Suprapubic skin (tissue), 4 donors: ENCODE data around the gene HOXC13.

Experiments
- EP300 ChIP-seq: sonication (generic); formaldehyde crosslinking; IDR thresholded peaks from one replicate; pipeline ENCODE4 v1.6.1; 2017; ENCODE audit warnings: antibody characterized with exemption
- POLR2A ChIP-seq, 2 donors: fragments of 450-650 bp; IDR thresholded peaks; one replicate each; pipeline ENCODE4 v1.6.1; 2017; ENCODE audit warnings: antibody characterized with exemption in 2 of 2, mild to moderate bottlenecking in 2 of 2, moderate library complexity in 2 of 2
- POLR2AphosphoS5 ChIP-seq, 3 donors: sonication (generic); formaldehyde crosslinking; IDR thresholded peaks; one replicate each; pipeline ENCODE4 v1.6.1; 2017; ENCODE audit warnings: antibody characterized with exemption in 3 of 3
- TF ChIP-seq, protein P1 (sequence below), 2 donors: fragments of 200-600 bp in 1 of 2; fragments of 450-650 bp in 1 of 2; sonication (generic) in 1 of 2; IDR thresholded peaks; one replicate each; pipeline ENCODE4 v1.5.1; 2016 to 2019; ENCODE audit warnings: antibody characterized with exemption in 2 of 2, mild to moderate bottlenecking in 1 of 2, moderate library complexity in 1 of 2

DNA sequence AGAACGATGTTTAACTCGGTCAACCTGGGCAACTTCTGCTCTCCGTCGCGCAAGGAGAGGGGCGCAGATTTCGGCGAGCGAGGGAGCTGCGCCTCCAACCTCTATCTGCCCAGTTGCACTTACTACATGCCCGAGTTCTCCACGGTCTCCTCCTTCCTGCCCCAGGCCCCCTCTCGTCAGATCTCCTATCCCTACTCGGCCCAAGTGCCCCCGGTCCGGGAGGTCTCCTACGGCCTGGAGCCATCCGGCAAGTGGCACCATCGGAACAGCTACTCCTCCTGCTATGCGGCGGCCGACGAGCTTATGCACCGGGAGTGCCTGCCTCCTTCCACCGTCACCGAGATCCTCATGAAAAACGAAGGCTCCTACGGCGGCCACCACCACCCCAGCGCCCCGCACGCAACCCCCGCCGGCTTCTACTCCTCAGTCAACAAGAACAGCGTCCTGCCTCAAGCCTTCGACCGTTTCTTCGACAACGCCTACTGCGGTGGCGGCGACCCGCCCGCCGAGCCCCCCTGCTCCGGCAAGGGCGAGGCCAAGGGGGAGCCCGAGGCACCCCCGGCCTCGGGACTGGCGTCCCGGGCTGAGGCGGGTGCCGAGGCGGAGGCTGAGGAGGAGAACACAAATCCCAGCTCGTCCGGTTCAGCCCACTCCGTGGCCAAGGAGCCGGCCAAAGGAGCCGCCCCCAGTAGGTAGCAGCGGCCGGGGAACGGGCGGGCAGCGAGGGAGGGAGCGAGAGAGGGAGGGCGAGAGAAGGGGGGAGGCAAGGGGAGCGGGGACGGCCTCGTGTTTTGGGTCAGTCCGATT is 34.8 kb downstream of the HOXC13 start:
- no peak for TF ChIP-seq POLR2A (IDR thresholded peaks at IDR 0.05)
- TF ChIP-seq, protein P1, sequence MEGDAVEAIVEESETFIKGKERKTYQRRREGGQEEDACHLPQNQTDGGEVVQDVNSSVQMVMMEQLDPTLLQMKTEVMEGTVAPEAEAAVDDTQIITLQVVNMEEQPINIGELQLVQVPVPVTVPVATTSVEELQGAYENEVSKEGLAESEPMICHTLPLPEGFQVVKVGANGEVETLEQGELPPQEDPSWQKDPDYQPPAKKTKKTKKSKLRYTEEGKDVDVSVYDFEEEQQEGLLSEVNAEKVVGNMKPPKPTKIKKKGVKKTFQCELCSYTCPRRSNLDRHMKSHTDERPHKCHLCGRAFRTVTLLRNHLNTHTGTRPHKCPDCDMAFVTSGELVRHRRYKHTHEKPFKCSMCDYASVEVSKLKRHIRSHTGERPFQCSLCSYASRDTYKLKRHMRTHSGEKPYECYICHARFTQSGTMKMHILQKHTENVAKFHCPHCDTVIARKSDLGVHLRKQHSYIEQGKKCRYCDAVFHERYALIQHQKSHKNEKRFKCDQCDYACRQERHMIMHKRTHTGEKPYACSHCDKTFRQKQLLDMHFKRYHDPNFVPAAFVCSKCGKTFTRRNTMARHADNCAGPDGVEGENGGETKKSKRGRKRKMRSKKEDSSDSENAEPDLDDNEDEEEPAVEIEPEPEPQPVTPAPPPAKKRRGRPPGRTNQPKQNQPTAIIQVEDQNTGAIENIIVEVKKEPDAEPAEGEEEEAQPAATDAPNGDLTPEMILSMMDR (IDR thresholded peaks at IDR 0.05) = no peak
- no peak for TF ChIP-seq POLR2AphosphoS5 (IDR thresholded peaks at IDR 0.05)
- no peak for TF ChIP-seq EP300
